Heart right ventricle (tissue), 16 donors: ENCODE results near the gene LTF. TPM values are rescaled to one million over a fixed set of nuclear protein-coding genes. Genes with fewer than 3 reads are reported as not detected.

Source experiments
- ATAC-seq, 8 donors: fragments of 200-7000 bp; cut with Tn5 transposase; one replicate each; pipeline ENCODE4 v1.9.1; 2020; ENCODE audit warnings: mild to moderate bottlenecking in 8 of 8, moderate library complexity in 8 of 8, moderate number of reproducible peaks in 1 of 8
- DNase-seq, 2 donors: peaks; one replicate each; pipeline ENCODE4 v3.0.0-alpha.2; 2020
- H3K27ac ChIP-seq, 10 donors: fragments of 200-600 bp; sonication (generic) in 2 of 10; one replicate each; pipeline versions ENCODE4 v1.5.0 to v1.8.0; 2020 to 2022; ENCODE audit warnings: mild to moderate bottlenecking in 3 of 10
- H3K27me3 ChIP-seq, 7 donors: fragments of 200-600 bp; one replicate each; pipeline ENCODE4 v1.8.0; 2021 to 2022; ENCODE audit warnings: mild to moderate bottlenecking in 2 of 7
- H3K36me3 ChIP-seq, 9 donors: fragments of 200-600 bp; sonication (generic) in 1 of 9; one replicate each; pipeline versions ENCODE4 v1.5.0 to v1.8.0; 2020 to 2022; ENCODE audit warnings: mild to moderate bottlenecking in 2 of 9
- H3K4me1 ChIP-seq, 9 donors: fragments of 200-600 bp; sonication (generic) in 1 of 9; one replicate each; pipeline versions ENCODE4 v1.5.0 to v1.8.0; 2020 to 2022; ENCODE audit warnings: mild to moderate bottlenecking in 4 of 9
- H3K4me3 ChIP-seq, 10 donors: fragments of 200-600 bp; sonication (generic) in 2 of 10; one replicate each; pipeline versions ENCODE4 v1.5.0 to v1.8.0; 2020 to 2022; ENCODE audit warnings: mild to moderate bottlenecking in 7 of 10, moderate library complexity in 2 of 10
- H3K9me3 ChIP-seq, 11 donors: fragments of 200-600 bp in 10 of 11; sonication (generic) in 2 of 11; one replicate each; pipeline versions ENCODE4 v1.5.0 to v1.8.0; 2013 to 2022; ENCODE audit warnings: mild to moderate bottlenecking in 2 of 11, control low read depth in 1 of 11, moderate library complexity in 1 of 11
- WGBS, 2 donors: extraction: QIAGEN DNeasy Blood & Tissue Kit; methylation state at CpG; one replicate each; pipeline ENCODE4 v1.1.7; 2013; ENCODE audit warnings: inconsistent platforms in 1 of 2; 5-methylcytosine and 5-hydroxymethylcytosine counted together
- intact Hi-C, 10 donors: fragments of 100-400 bp; cut with DNase I; formaldehyde crosslinking; loops; one replicate each; pipeline versions ENCODE4 v1.11.1 to v1.14.2; 2022
- polyA plus RNA-seq, 2 donors: library from polyadenylated mRNA; stranded (reverse); fragments of 200-250 nt; gene quantifications; one replicate each; pipeline ENCODE4 v1.2.3, GENCODE V29; 2013
- total RNA-seq, 10 donors: library from RNA; stranded (reverse); fragmentation: NEBNext Ultra II Directional in 3 of 10; extraction: Animal tissue kit (Norgen Biotek cat#: 25700) in 3 of 10; gene quantifications; one replicate each; pipeline versions ENCODE4 v1.2.1 to v1.2.4, GENCODE V29; 2021 to 2023
- TF ChIP-seq, protein P1 (sequence below), 9 donors: fragments of 200-600 bp; sonication (generic) in 2 of 9; IDR thresholded peaks; one replicate each; pipeline versions ENCODE4 v1.5.0 to v1.8.0; 2021 to 2022; ENCODE audit warnings: antibody characterized with exemption in 9 of 9, mild to moderate bottlenecking in 5 of 9, moderate library complexity in 1 of 9
- donor health status: Arrhythmogenic right ventricular cardiomyopathy.
- donor health status: ischemic (EF 13 %, LVEDD 7.1; RV severe dilation, severe dysfunction).
- donor health status: healthy with polysubstance abuse.
- donor health status: DM: no; HTN: yes; CAD: no.
- donor health status: DM: no; HTN: no; CAD: no.
- donor health status: ischemic (EF 25% LVEDD 6.9; RV normal size, moderate dysfunction).
- donor health status: ischemic (EF 25% LVEDD 5.7; RV mildly dilated, moderate dysfunction).
- donor health status: healthy.
- donor health status: DM: yes; HTN: yes; CAD: no.
- donor health status: Ischemic cardiomyopathy.
- donor health status: ischemic (EF 35%, LVEDD 5.7; RV mildly dilated, moderate dysfunction).
- donor health status: nonischemic (EF 11% LVEDD 7.7; RV severe dilation, severe dysfunction).
- donor health status: DM: yes; HTN: yes; CAD: no.
- donor health status: PGD.
- donor health status: ischemic (EF 29% LVEDD 5.4; RV normal size, mild dysfunction).
- donor health status: nonischemic (EF 23%, LVEDD 6.1; RV moderate dilation, normal function).

The LTF gene
- total and polyA plus RNA-seq, 12 donors: 1.7 to 7.7 (median 2.9) TPM

DNA sequence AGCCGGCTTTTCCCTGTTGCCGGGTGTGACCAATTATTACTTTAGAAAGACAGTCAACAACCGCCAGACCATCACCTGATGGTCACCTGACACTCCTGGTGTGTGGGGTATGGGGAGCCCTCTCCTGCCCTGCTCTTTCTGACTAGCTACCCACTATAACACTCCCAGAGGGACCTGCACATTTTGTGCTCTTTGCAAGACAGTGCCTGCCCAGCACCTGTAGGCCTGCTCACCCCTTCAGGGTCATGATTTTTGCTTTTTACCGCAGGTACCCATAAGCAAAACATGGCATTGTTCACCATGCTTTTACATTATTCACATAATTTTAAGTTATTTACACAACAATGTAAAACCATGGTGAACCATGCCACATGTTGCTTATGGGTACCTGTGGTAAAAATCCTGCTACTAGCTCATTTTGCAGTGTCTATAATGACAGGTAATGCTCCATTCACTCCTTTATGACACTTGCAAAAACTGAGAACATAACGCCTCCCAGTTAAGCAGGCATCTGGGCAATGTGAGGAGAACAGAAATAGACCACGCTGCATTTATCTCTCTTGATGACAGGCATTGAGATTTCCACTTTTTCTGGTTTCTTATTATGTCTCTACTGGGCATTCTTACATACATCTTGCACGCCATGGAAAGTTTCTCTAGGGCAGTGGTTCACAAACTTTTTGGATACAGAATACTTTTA is 47.7 kb downstream of the LTF start:
- intact Hi-C loops: no loop called here
- no peak overlapping the region for H3K4me3 ChIP-seq

DNA sequence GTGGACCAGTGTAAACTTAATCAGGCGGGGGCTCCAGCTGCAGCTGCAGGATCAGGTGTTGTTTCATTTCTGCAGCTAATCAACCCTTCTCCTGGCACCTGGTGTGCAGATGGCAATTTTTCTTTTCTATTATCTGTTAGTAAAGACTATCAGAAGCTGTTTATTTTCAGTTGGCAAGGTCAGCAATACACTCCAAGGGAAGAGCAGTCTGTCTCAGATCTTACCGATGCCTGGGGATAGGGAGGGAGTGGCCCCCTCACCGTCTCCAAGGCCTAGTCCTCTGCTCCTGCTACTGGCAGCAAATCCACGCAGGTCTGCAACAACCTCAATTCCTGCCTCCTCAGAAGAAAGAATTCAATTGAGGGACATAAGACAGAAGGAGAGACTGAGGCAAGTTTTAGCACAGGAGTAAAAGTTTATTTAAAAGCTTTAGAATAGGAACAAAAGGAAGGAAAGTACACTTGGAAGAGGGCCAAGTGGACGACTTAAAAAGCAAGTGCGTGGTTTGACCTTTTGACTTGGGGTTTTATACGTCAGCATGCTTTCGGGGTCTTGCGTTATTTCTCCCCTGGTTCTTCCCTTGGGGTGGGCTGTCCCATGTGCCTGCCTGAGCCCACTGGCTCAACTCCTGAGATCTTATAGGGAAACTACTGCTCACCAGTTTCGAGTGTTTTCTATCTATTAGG is 48.4 kb downstream of the LTF start:
- Histone ChIP-seq H3K9me3 (no peaks in the 10 kb centered on the region), H3K27me3 (no peaks in the 10 kb centered on the region), H3K36me3 (no peaks in the 10 kb centered on the region), H3K4me3 (no peak overlapping the region), H3K27ac (peak overlapping the region in 4 of 10 donors; percentile 13 to 48 (median 22)), H3K4me1 (peaks cover 3 to 54% (median 36%) of the 10 kb centered on the region in 9 donors)
- no peak for ATAC-seq
- 36 to 39% methylated on average over 10 of the region's 10 CpGs for WGBS, 2 donors
- intact Hi-C loops: no loop called here
- DNase-seq: no peak
- TF ChIP-seq, protein P1, sequence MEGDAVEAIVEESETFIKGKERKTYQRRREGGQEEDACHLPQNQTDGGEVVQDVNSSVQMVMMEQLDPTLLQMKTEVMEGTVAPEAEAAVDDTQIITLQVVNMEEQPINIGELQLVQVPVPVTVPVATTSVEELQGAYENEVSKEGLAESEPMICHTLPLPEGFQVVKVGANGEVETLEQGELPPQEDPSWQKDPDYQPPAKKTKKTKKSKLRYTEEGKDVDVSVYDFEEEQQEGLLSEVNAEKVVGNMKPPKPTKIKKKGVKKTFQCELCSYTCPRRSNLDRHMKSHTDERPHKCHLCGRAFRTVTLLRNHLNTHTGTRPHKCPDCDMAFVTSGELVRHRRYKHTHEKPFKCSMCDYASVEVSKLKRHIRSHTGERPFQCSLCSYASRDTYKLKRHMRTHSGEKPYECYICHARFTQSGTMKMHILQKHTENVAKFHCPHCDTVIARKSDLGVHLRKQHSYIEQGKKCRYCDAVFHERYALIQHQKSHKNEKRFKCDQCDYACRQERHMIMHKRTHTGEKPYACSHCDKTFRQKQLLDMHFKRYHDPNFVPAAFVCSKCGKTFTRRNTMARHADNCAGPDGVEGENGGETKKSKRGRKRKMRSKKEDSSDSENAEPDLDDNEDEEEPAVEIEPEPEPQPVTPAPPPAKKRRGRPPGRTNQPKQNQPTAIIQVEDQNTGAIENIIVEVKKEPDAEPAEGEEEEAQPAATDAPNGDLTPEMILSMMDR (IDR thresholded peaks at IDR 0.05): no peak

More for the DNA sequence above, 47.7 kb downstream of the LTF start:
- DNase-seq: no peak
- Histone ChIP-seq H3K27ac (peak overlapping the region in 5 of 10 donors; percentile 13 to 48 (median 22)), H3K9me3 (no peaks in the 10 kb centered on the region), H3K27me3 (no peaks in the 10 kb centered on the region), H3K4me1 (peaks cover 3 to 52% (median 36%) of the 10 kb centered on the region in 9 donors), H3K36me3 (no peaks in the 10 kb centered on the region)
- ATAC-seq: peak in 4 of 8 donors; percentile 39 to 74 (median 70)
- WGBS, 2 donors: 42 to 61% methylated on average over 7 of the region's 7 CpGs
- TF ChIP-seq, protein P1 (IDR thresholded peaks at IDR 0.05): no peak

DNA sequence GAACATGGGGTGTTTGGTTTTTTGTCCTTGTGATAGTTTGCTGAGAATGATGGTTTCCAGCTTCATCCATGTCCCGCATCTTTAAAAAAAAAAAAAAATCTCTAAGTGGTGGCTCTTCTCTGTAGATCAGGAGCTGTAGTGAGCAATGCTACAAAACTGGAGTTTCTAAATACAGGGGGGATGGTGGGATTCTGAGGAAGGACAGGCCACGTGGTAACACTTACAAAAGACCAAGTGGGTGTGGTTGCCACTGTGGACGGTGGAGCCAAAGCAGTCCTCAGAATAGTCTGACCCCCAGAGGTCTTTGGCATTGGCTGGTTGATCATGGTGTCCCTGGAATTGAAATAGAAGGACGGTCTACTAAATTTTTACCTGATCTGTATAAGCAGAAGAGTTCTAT is 50.0 kb downstream of the LTF start:
- WGBS, 2 donors: 69 to 79% methylated on average over 4 of the region's 4 CpGs
- ATAC-seq (no peak), DNase-seq (no peak)
- Histone ChIP-seq H3K27ac (no peak overlapping the region), H3K9me3 (no peaks in the 10 kb centered on the region), H3K27me3 (no peaks in the 10 kb centered on the region), H3K4me3 (no peak overlapping the region), H3K36me3 (no peaks in the 10 kb centered on the region), H3K4me1 (peaks cover 3 to 69% (median 42%) of the 10 kb centered on the region in 9 donors)
- TF ChIP-seq, protein P1 (IDR thresholded peaks at IDR 0.05): no peak
- intact Hi-C loops: no loop called here

DNA sequence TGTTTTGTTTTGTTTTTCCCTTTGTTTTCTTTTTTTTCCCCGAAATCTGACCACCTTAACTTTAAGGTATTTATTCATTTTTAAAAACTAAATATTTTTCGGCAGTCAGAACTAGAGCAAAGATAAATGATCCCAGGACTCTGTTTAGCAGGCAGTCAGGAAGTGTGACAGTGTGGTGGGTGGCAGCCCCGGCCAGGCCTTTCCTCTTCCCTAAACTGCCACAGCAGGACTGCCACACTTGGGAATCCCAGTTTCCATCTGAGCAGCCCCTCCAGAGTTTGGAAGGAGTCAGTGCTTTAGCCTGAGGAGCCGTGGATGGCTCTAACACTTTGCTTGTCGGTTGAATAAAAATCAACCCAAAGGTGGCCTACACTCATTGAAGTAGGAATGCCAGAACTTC is 50.8 kb downstream of the LTF start:
- Histone ChIP-seq H3K36me3 (peaks cover 0 to 3% (median 0%) of the 10 kb centered on the region in 9 donors), H3K9me3 (no peaks in the 10 kb centered on the region), H3K4me3 (no peak overlapping the region), H3K27me3 (no peaks in the 10 kb centered on the region), H3K4me1 (peaks cover 3 to 75% (median 43%) of the 10 kb centered on the region in 9 donors), H3K27ac (peak overlapping the region in 3 of 10 donors; percentile 18 to 76 (median 45))
- intact Hi-C loops: no loop called here
- TF ChIP-seq, protein P1 (IDR thresholded peaks at IDR 0.05): no peak
- no peak for ATAC-seq
- no peak for DNase-seq
- 69 to 70% methylated on average over 5 of the region's 5 CpGs for WGBS, 2 donors
